GM12878 (cell line): ENCODE results near the gene TSNAX. TPM values are rescaled to one million over a fixed set of nuclear protein-coding genes. Genes with fewer than 3 reads are reported as not detected.

ENCODE experiments used
- ATAC-seq: fragments of 200-7000 bp; cut with Tn5 transposase; 3 replicates; pipeline ENCODE4 v1.9.1; 2020; ENCODE audit warnings: mild to moderate bottlenecking, moderate library complexity
- BruUV-seq: library from RNA; stranded (reverse); fragments of 400-500 nt; replicated peaks from 2 replicates; lab custom pipeline; 2021; lab: Mats Ljungman, UMichigan
- CTCF ChIA-PET: fragments of 300-600 bp; sonication (Branson Sonifier 250); formaldehyde crosslinking; extraction: SDS; loops from one replicate; lab custom pipeline; 2021; ENCODE audit warnings: inconsistent platforms; lab: Yijun Ruan, JAX
- POLR2A ChIA-PET: fragments of 350-600 bp; formaldehyde crosslinking; extraction: SDS; loops from one replicate; lab custom pipeline; 2021; ENCODE audit warnings: inconsistent platforms; lab: Charles Lee
- RAD21 ChIA-PET: fragments of 300-600 bp; sonication (Branson Sonifier 250); formaldehyde crosslinking; loops from one replicate; lab custom pipeline; 2023; ENCODE audit warnings: antibody characterized with exemption; ENCODE audit not compliant: unreplicated experiment; lab: Charles Lee
- SMC1A ChIA-PET: fragments of 300-600 bp; sonication (Branson Sonifier 250); formaldehyde crosslinking; loops from one replicate; lab custom pipeline; 2023; ENCODE audit not compliant: unreplicated experiment, uncharacterized antibody; lab: Charles Lee
- DNase-seq: peaks from one replicate; pipeline ENCODE4 v3.0.0-alpha.2; 2011; ENCODE audit warnings: low read depth, low spot score
- FAIRE-seq: peaks from 3 replicates; lab custom pipeline; 2011; peaks lifted over from hg19 to GRCh38; lab: Jason Lieb, UNC
- H2AFZ ChIP-seq: 2 replicates; pipeline ENCODE4 v1.6.0; 2011; ENCODE audit warnings: low read depth, low read length, control low read depth; ENCODE audit not compliant: control insufficient read depth
- H3K27ac ChIP-seq: 2 replicates; pipeline ENCODE4 v1.5.1; 2011; ENCODE audit warnings: control low read depth; ENCODE audit not compliant: control insufficient read depth, insufficient read depth
- H3K27me3 ChIP-seq, 2 experiments: replicated peaks in 1 of 2; 2 replicates each; pipeline versions ENCODE4 v1.6.0 to v1.6.1; 2011; ENCODE audit warnings: low read length in 1 of 2; ENCODE audit not compliant: control insufficient read depth in 2 of 2, insufficient read depth in 2 of 2
- H3K36me3 ChIP-seq, 2 experiments: 2 replicates each; pipeline ENCODE4 v1.5.1; 2011; ENCODE audit warnings: low read length in 1 of 2; ENCODE audit not compliant: control insufficient read depth in 2 of 2, insufficient read depth in 2 of 2
- H3K4me1 ChIP-seq: 2 replicates; pipeline ENCODE4 v1.6.1; 2011; ENCODE audit warnings: mild to moderate bottlenecking, low read length, moderate library complexity, mixed read lengths; ENCODE audit not compliant: control insufficient read depth, insufficient read depth
- H3K4me2 ChIP-seq: 2 replicates; pipeline ENCODE4 v1.6.0; 2011; ENCODE audit warnings: control low read depth; ENCODE audit not compliant: control insufficient read depth, insufficient read depth
- H3K4me3 ChIP-seq: fragments of 200-600 bp; sonication (generic); 2 replicates; pipeline ENCODE4 v1.5.1; 2016
- H3K79me2 ChIP-seq: 2 replicates; pipeline ENCODE4 v1.6.0; 2011; ENCODE audit warnings: low read length; ENCODE audit not compliant: control insufficient read depth, insufficient read depth
- H3K9ac ChIP-seq: 2 replicates; pipeline ENCODE4 v1.8.0; 2011; ENCODE audit warnings: low read length, control low read depth, mixed read lengths; ENCODE audit not compliant: control insufficient read depth, insufficient read depth
- H3K9me3 ChIP-seq: replicated peaks from 3 replicates; pipeline ENCODE4 v1.5.1; 2011; ENCODE audit warnings: mild to moderate bottlenecking, low read length; ENCODE audit not compliant: control insufficient read depth, insufficient read depth
- H4K20me1 ChIP-seq: 2 replicates; pipeline ENCODE4 v1.6.0; 2011; ENCODE audit not compliant: control insufficient read depth, insufficient read depth
- CEBPB ChIP-seq, 2 experiments: fragments of 150-350 bp in 1 of 2; IDR thresholded peaks; 2 replicates each; pipeline ENCODE4 v1.6.1; 2012 to 2014; ENCODE audit warnings: low read depth in 2 of 2, low read length in 2 of 2, borderline replicate concordance in 1 of 2, inconsistent platforms in 1 of 2
- ESRRA ChIP-seq: IDR thresholded peaks from 2 replicates; pipeline ENCODE4 v1.6.1; 2012; ENCODE audit warnings: mild to moderate bottlenecking, low read length, improper control_type of control experiment
- EZH2 ChIP-seq: IDR thresholded peaks from 2 replicates; pipeline ENCODE4 v1.6.1; 2012; ENCODE audit warnings: low read depth, mild to moderate bottlenecking, control low read depth, inconsistent platforms, low read length, borderline replicate concordance; ENCODE audit not compliant: control insufficient read depth
- FOS ChIP-seq: IDR thresholded peaks from 3 replicates; pipeline ENCODE4 v1.6.1; 2011; ENCODE audit warnings: borderline replicate concordance; ENCODE audit not compliant: insufficient read length; ENCODE audit errors: extremely low read depth
- MYB ChIP-seq: fragments of 150-350 bp; IDR thresholded peaks from 2 replicates; pipeline ENCODE4 v1.6.1; 2014; ENCODE audit warnings: mild to moderate bottlenecking, low read depth, low read length, borderline replicate concordance
- NBN ChIP-seq: fragments of 450-650 bp; IDR thresholded peaks from 2 replicates; pipeline ENCODE4 v1.6.1; 2016
- POLR2AphosphoS2 ChIP-seq: IDR thresholded peaks from 2 replicates; pipeline ENCODE4 v1.6.1; 2011; ENCODE audit warnings: low read depth, mild to moderate bottlenecking, low read length, improper control_type of control experiment, moderate library complexity
- RAD21 ChIP-seq: IDR thresholded peaks from 2 replicates; pipeline ENCODE4 v1.6.1; 2011; ENCODE audit warnings: mild to moderate bottlenecking, low read depth, low read length, moderate library complexity; ENCODE audit not compliant: insufficient read depth
- SMARCA5 ChIP-seq: fragments of 450-650 bp; IDR thresholded peaks from 2 replicates; pipeline ENCODE4 v1.6.1; 2017; ENCODE audit warnings: mild to moderate bottlenecking
- SREBF2 ChIP-seq: IDR thresholded peaks from 2 replicates; pipeline ENCODE4 v1.6.1; 2012; ENCODE audit warnings: mild to moderate bottlenecking, low read length
- YY1 ChIP-seq: IDR thresholded peaks from 2 replicates; pipeline ENCODE4 v1.6.1; 2011; ENCODE audit warnings: low read depth, mild to moderate bottlenecking, low read length
- WGBS: methylation state at CpG from one replicate; pipeline ENCODE4 v1.1.6; 2016; ENCODE audit warnings: low lambda C conversion rate; ENCODE audit not compliant: insufficient replicate concordance, insufficient coverage; ENCODE audit errors: missing lambda C conversion rate; 5-methylcytosine and 5-hydroxymethylcytosine counted together
- in situ Hi-C: fragments of 300-500 bp; cut with MboI; formaldehyde crosslinking; loops from 9 replicates; pipeline ENCODE4 v1.14.3; 2018; ENCODE audit warnings: mixed read lengths
- intact Hi-C: fragments of 100-400 bp; cut with micrococcal nuclease; formaldehyde crosslinking; loops from one replicate; pipeline ENCODE4 v1.14.2; 2022; ENCODE audit not compliant: unreplicated experiment
- polyA plus RNA-seq, 11 experiments: library from polyadenylated mRNA; depleted of rRNA in 4 of 11; unstranded in 6 of 11; stranded (reverse) in 5 of 11; fragments of >200 nt; fragmentation: Nextera tagmentation in 4 of 11; fragmentation: Illumina TruSeq in 1 of 11; extraction: Ambion mirVana in 4 of 11; extraction: Trizol in 1 of 11; gene quantifications; 1 replicate in 1 of 11; 2 replicates in 10 of 11; pipeline versions ENCODE4 v1.2.1 to v1.2.3, GENCODE V29; 2011 to 2016; ENCODE audit warnings: inconsistent platforms in 2 of 11, missing spikeins in 2 of 11, low read depth in 1 of 11
- total RNA-seq, 4 experiments: library from RNA; depleted of rRNA in 3 of 4; stranded (reverse); fragments of >200 nt in 3 of 4; fragmentation: Illumina TruSeq in 1 of 4; extraction: Trizol in 1 of 4; gene quantifications; 2 replicates each; pipeline versions ENCODE4 v1.2.1 to v1.2.3, GENCODE V29; 2013 to 2021
- TF ChIP-seq, protein P1 (sequence below): IDR thresholded peaks from 2 replicates; pipeline ENCODE4 v1.6.1; 2012; ENCODE audit warnings: mild to moderate bottlenecking, low read depth, low read length
- TF ChIP-seq, protein P2 (sequence below): fragments of 450-650 bp; IDR thresholded peaks from 2 replicates; pipeline ENCODE4 v1.6.1; 2018; ENCODE audit warnings: mild to moderate bottlenecking, low read depth, moderate library complexity; ENCODE audit not compliant: partially characterized antibody

Gene TSNAX
- total and polyA plus RNA-seq, 10 of the 15 experiments (the other 5 are each of a cell fraction or from before 2014, with no cell fraction given) = 24.8 to 49.7 (median 35.6) TPM

DNA sequence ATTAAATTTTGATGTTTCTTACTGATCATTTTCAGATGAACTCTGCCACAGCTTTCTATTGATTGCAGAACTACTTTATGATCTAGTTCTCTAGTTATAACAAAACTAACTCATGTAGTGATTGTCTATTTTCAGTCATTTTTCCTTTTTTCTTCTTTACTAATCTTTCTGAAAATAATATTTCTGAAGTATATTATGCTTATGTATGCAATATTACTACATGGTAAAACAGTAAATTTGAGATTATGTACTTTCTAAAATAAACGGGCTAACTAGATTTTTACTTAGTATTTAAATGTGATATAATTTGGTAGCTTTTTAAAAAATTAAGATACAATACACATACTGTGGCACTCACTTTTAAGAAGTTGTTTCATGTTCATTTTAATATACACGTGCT, 7.6 kb downstream of the TSNAX start:
- H4K20me1 ChIP-seq = no peaks in the 10 kb centered on the region
- no peak overlapping the region for H3K27ac ChIP-seq
- no peak for DNase-seq
- H3K9me3 ChIP-seq = no peaks in the 10 kb centered on the region; the same call in 1 of the 3 replicates
- ChIA-PET RAD21 (interaction anchor here (1.2 kb wide), 1 partner anchor 72 kb away, joined by 3 read pairs; no protein-coding TSS in a partner anchor), POLR2A (interaction anchor here (0.7 to 1.2 kb wide), 3 partner anchors 8 to 199 kb away, joined by 3 to 4 read pairs (median 3); partner anchors contain the start of genes EXOC8 and TSNAX), SMC1A (interaction anchor here (1.0 to 1.5 kb wide), 3 partner anchors 11 to 204 kb away, joined by 3 to 4 read pairs (median 3); no protein-coding TSS in a partner anchor), CTCF (interaction anchor here (0.8 to 2.5 kb wide), 5 partner anchors 14 to 198 kb away, joined by 3 to 8 read pairs (median 3); partner anchors contain the start of gene SPRTN)
- H3K4me1 ChIP-seq = no peaks in the 10 kb centered on the region
- BruUV-seq = no TSS peak
- intact Hi-C loops (no loop called here), in situ Hi-C loops (no loop called here)
- peaks cover 0 to 13% of the 10 kb centered on the region in 2 experiments; a peak in 2 of 4 replicates for H3K36me3 ChIP-seq
- H3K9ac ChIP-seq = no peak overlapping the region
- H2AFZ ChIP-seq = no peak overlapping the region
- peaks cover 4% of the 10 kb centered on the region for H3K79me2 ChIP-seq
- ATAC-seq = no peak
- 78% methylated on average over 2 of the region's 2 CpGs for WGBS
- H3K4me2 ChIP-seq = no peak overlapping the region
- no peak for TF ChIP-seq NBN
- no peak for TF ChIP-seq POLR2AphosphoS2
- no peak for TF ChIP-seq SMARCA5
- TF ChIP-seq YY1 = no peak
- TF ChIP-seq FOS = no peak
- TF ChIP-seq EZH2 = no peak
- TF ChIP-seq, protein P1, sequence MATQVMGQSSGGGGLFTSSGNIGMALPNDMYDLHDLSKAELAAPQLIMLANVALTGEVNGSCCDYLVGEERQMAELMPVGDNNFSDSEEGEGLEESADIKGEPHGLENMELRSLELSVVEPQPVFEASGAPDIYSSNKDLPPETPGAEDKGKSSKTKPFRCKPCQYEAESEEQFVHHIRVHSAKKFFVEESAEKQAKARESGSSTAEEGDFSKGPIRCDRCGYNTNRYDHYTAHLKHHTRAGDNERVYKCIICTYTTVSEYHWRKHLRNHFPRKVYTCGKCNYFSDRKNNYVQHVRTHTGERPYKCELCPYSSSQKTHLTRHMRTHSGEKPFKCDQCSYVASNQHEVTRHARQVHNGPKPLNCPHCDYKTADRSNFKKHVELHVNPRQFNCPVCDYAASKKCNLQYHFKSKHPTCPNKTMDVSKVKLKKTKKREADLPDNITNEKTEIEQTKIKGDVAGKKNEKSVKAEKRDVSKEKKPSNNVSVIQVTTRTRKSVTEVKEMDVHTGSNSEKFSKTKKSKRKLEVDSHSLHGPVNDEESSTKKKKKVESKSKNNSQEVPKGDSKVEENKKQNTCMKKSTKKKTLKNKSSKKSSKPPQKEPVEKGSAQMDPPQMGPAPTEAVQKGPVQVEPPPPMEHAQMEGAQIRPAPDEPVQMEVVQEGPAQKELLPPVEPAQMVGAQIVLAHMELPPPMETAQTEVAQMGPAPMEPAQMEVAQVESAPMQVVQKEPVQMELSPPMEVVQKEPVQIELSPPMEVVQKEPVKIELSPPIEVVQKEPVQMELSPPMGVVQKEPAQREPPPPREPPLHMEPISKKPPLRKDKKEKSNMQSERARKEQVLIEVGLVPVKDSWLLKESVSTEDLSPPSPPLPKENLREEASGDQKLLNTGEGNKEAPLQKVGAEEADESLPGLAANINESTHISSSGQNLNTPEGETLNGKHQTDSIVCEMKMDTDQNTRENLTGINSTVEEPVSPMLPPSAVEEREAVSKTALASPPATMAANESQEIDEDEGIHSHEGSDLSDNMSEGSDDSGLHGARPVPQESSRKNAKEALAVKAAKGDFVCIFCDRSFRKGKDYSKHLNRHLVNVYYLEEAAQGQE = no peak
- no peak for TF ChIP-seq RAD21
- TF ChIP-seq, protein P2, sequence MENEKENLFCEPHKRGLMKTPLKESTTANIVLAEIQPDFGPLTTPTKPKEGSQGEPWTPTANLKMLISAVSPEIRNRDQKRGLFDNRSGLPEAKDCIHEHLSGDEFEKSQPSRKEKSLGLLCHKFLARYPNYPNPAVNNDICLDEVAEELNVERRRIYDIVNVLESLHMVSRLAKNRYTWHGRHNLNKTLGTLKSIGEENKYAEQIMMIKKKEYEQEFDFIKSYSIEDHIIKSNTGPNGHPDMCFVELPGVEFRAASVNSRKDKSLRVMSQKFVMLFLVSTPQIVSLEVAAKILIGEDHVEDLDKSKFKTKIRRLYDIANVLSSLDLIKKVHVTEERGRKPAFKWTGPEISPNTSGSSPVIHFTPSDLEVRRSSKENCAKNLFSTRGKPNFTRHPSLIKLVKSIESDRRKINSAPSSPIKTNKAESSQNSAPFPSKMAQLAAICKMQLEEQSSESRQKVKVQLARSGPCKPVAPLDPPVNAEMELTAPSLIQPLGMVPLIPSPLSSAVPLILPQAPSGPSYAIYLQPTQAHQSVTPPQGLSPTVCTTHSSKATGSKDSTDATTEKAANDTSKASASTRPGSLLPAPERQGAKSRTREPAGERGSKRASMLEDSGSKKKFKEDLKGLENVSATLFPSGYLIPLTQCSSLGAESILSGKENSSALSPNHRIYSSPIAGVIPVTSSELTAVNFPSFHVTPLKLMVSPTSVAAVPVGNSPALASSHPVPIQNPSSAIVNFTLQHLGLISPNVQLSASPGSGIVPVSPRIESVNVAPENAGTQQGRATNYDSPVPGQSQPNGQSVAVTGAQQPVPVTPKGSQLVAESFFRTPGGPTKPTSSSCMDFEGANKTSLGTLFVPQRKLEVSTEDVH = no peak
- TF ChIP-seq MYB = no peak
- TF ChIP-seq ESRRA = no peak
- TF ChIP-seq SREBF2 = no peak
- no peak for TF ChIP-seq CEBPB (IDR thresholded peaks at IDR 0.05; ENCODE audit: borderline replicate concordance in 1 of 2, low read depth in 2 of 2, low read length in 2 of 2)
- no peak overlapping the region for H3K4me3 ChIP-seq
- H3K27me3 ChIP-seq = no peaks in the 10 kb centered on the region
- no peak for FAIRE-seq
